Mesodermal cell (in vitro differentiated cells): ENCODE data around the gene SPAG4. TPM values are rescaled to one million over a fixed set of nuclear protein-coding genes. Genes with fewer than 3 reads are reported as not detected.
A peak's percentile ranks its signal among the peaks of the same experiment; 100 is the strongest.

Experiments
- H3K27ac ChIP-seq: 2 replicates; pipeline ENCODE4 v1.7.0; 2013; ENCODE audit warnings: mild to moderate bottlenecking, low read depth, low read length, moderate library complexity; ENCODE audit not compliant: severe bottlenecking
- H3K36me3 ChIP-seq: 2 replicates; pipeline ENCODE4 v1.7.1; 2013; ENCODE audit warnings: mild to moderate bottlenecking, low read length, moderate library complexity; ENCODE audit not compliant: control insufficient read depth, insufficient read depth
- H3K4me1 ChIP-seq: one replicate; pipeline ENCODE4 v1.7.1; 2013; ENCODE audit warnings: mild to moderate bottlenecking, low read length; ENCODE audit not compliant: insufficient read depth, control insufficient read depth, poor library complexity, severe bottlenecking
- H3K4me3 ChIP-seq: 2 replicates; pipeline ENCODE4 v1.7.0; 2013; ENCODE audit warnings: low read length, control low read depth, mild to moderate bottlenecking; ENCODE audit not compliant: insufficient read depth, poor library complexity, severe bottlenecking; ENCODE audit errors: extremely low read depth
- H3K9me3 ChIP-seq: 2 replicates; pipeline ENCODE4 v1.7.1; 2013; ENCODE audit warnings: mild to moderate bottlenecking, low read length, moderate library complexity; ENCODE audit not compliant: control insufficient read depth
- WGBS, 2 experiments: methylation state at CpG; one replicate each; pipeline ENCODE4 v1.1.5; 2013; ENCODE audit warnings: missing lambda C conversion rate in 2 of 2; ENCODE audit not compliant: insufficient coverage in 2 of 2; 5-methylcytosine and 5-hydroxymethylcytosine counted together
- polyA plus RNA-seq, 2 experiments: library from polyadenylated mRNA; stranded (reverse); fragments of 50-300 nt; gene quantifications; one replicate each; pipeline ENCODE4 v1.2.3, GENCODE V29; 2013

The SPAG4 gene
- 5.2 TPM for polyA plus RNA-seq (2013, experiment 1 of 2)
- polyA plus RNA-seq (2013, experiment 2 of 2): 3.7 TPM

DNA sequence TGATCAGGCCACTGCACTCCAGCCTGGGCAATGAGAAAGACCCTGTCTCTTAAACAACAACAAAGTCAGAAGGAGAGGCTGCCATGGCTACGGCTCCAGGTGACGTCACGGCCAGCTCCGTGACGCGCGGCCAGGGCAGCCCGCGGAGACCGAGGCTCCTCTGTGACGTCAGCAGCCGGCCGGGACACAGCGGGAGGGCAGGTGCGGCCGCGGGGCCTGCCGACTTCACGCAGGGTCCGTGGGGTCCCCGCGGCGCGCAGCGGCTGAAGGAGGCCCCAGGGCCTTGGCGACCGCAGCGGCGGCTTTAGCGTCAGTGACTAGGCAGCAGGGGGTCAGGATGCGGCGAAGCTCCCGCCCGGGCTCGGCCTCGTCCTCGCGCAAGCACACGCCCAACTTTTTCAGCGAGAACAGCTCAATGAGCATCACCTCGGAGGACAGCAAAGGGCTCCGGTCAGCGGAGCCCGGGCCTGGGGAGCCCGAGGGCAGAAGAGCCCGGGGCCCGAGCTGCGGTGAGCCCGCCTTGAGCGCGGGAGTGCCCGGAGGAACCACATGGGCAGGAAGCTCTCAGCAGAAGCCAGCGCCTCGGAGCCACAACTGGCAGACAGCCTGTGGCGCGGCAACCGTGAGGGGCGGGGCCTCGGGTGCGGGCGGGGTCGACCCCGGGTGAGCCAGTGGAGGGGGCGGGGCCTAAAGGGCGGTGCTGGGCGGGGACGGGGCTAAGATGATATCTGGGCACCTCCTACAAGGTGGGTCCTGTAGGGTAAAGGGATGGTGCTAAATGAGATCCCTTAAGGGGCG lies at the start of gene SPAG4:
TSS of gene SPAG4 (plus strand) at position 163 of the 798 bp plus-strand sequence. CDS start at position 338, 175 bp downstream.
- Histone ChIP-seq H3K36me3 (peaks cover 2% of the 10 kb centered on the region), H3K4me1 (peaks cover 8% of the 10 kb centered on the region), H3K27ac (peak within 1 kb of the TSS; percentile 90), H3K9me3 (no peaks in the 10 kb centered on the region), H3K4me3 (peak within 1 kb of the TSS; percentile 47)
- WGBS, 2 experiments: 3 to 5% methylated on average over 30 to 67 of the region's 68 CpGs

DNA sequence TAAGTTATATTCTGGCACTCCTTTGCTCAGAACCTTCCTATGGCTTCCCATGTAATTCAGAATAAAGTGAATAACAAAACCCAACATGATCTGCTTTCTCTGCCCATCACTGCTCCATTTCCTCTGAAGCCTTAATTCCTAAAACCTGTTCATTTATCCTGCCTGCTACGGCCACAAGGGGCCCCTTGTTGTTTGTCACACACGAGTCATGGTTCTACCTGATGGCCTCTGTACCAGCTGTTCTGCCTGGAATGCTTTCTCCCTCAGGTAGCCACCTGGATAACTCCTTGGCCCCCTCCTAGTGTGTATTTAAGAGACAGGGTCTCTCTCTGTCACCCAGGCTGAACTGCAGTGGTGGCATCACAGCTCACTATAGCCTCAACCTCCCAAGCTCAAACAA lies 47.0 kb upstream of the SPAG4 start:
- Histone ChIP-seq H3K36me3 (no peaks in the 10 kb centered on the region), H3K4me3 (no peak overlapping the region), H3K4me1 (no peaks in the 10 kb centered on the region), H3K27ac (no peak overlapping the region), H3K9me3 (peaks cover 5% of the 10 kb centered on the region)
- 33% methylated on average over 2 of the region's 2 CpGs; no CpG with 5 or more reads in 1 of the 2 experiments for WGBS, 2 experiments

GRCh38 chr20:35571555-35571954 lies 44.1 kb upstream of the SPAG4 start:
- Histone ChIP-seq H3K27ac (no peak overlapping the region), H3K4me1 (no peaks in the 10 kb centered on the region), H3K9me3 (peaks cover 5% of the 10 kb centered on the region), H3K4me3 (no peak overlapping the region), H3K36me3 (no peaks in the 10 kb centered on the region)

DNA sequence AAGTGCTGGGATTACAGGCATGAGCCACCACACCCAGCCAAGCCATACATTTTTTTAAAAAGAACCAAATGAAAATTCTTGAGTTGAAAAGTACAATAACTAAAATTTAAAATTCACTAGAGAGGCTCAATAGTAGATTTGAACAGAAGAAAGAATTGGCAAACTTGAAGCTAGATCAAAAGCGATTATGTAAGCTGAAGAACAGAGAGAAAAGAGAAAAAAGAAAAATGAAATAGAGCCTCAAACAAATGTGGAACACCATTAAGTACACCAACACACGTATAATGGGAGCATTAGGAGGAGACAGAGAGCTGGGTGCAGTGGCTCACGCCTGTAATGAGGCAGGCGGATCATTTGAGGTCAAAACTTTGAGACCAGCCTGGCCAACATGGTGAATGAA lies 42.8 kb upstream of the SPAG4 start:
- no peaks in the 10 kb centered on the region for H3K36me3 ChIP-seq
- WGBS, 2 experiments: 91 to 94% methylated on average over 2 to 3 of the region's 4 CpGs
- no peak overlapping the region for H3K4me3 ChIP-seq
- H3K27ac ChIP-seq: no peak overlapping the region
- no peaks in the 10 kb centered on the region for H3K4me1 ChIP-seq
- H3K9me3 ChIP-seq: peaks cover 5% of the 10 kb centered on the region

DNA sequence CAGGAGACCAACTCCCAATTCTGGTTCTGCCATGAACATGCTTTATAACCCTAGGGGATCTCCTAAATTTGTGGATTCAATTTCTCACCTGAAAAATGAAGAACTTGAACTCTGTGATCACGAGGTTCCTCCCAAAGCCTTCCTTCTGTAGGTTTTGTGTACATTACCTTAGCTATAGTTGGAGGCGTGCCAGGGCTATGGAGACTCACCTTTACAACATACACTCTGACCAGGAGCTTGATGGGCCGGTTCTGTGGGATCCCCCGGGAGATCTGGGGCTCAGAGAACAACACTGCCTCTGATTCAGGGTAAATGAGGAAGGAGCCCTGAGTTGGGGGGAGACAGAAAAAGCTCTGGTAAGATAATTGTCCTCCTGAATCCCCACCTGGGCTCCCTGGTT lies 39.7 kb upstream of the SPAG4 start:
- H3K4me3 ChIP-seq: no peak overlapping the region
- 100% methylated on average over 2 of the region's 4 CpGs; no CpG with 5 or more reads in 1 of the 2 experiments for WGBS, 2 experiments
- H3K36me3 ChIP-seq: no peaks in the 10 kb centered on the region
- peaks cover 5% of the 10 kb centered on the region for H3K9me3 ChIP-seq
- no peak overlapping the region for H3K27ac ChIP-seq
- H3K4me1 ChIP-seq: no peaks in the 10 kb centered on the region

DNA sequence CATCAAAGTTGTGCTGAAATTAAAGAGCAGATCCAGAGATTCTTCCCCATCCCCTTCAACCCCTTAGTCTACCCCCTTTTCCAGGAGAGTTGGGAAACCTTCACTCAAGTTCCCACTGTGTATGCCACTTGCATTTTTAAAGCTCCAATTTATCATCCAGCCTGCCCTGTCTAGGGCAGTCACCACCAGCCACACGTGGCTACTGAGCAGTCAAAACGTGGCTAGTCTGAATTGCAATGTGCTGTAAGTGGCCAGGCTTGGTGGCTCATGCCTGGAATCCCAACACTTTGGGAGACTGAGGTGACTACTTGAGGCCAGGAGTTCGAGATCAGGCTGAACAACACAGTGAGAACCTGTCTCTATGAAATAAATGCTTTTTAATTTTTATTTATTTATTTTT lies 38.8 kb upstream of the SPAG4 start:
- peaks cover 5% of the 10 kb centered on the region for H3K9me3 ChIP-seq
- H3K36me3 ChIP-seq: no peaks in the 10 kb centered on the region
- no peaks in the 10 kb centered on the region for H3K4me1 ChIP-seq
- no peak overlapping the region for H3K27ac ChIP-seq
- H3K4me3 ChIP-seq: no peak overlapping the region
- WGBS, 2 experiments: 73 to 80% methylated on average over 2 of the region's 3 CpGs

DNA sequence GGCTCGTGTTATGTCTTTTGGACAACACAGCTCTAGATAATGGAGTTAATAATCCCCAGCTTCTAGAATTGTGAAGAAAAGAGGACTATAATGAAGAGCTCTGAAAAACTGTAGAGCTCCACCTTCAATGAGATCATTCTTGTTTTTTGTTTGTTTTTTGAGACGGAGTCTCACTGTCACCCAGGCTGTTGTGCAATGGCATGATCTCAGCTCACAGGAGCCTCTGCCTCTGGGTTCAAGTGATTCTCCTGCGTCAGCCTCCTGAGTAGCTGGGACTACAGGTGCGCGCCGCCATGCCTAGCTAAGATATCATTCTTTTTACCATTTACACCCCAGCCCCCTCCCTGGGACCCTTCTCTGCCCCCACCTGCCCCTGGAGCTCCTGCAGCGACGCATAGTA lies 37.2 kb upstream of the SPAG4 start:
- 84 to 96% methylated on average over 6 to 7 of the region's 8 CpGs for WGBS, 2 experiments
- H3K27ac ChIP-seq: no peak overlapping the region
- no peak overlapping the region for H3K4me3 ChIP-seq
- H3K9me3 ChIP-seq: no peaks in the 10 kb centered on the region
- H3K36me3 ChIP-seq: no peaks in the 10 kb centered on the region
- no peaks in the 10 kb centered on the region for H3K4me1 ChIP-seq

- H3K4me1 ChIP-seq: no peaks in the 10 kb centered on the region
- WGBS, 2 experiments: 94% methylated on average over 3 to 5 of the region's 6 CpGs
- no peak overlapping the region for H3K4me3 ChIP-seq
- no peak overlapping the region for H3K27ac ChIP-seq
- H3K36me3 ChIP-seq: no peaks in the 10 kb centered on the region
- no peaks in the 10 kb centered on the region for H3K9me3 ChIP-seq
Observed at GRCh38 chr20:35579196-35579595, 36.4 kb upstream of the SPAG4 start.

DNA sequence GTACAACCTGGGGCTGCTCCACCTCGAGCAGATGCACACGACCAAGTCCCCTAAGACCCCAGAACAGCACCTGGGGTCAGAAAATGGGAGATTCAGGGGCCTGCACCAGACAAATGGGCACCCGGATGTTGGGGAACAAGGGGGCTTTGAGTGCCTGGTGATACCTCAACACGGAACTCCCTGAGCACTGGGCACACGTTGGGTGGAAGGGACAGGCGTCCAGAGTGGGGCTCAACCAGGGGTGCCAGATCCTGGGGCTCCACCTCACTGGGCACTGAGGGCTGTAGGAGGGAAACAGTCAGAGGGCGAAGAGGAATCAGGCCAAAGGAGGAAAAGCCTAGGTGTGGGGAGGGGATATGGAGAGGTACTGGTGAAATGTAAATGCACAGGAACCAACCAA lies 33.5 kb upstream of the SPAG4 start:
- H3K9me3 ChIP-seq: no peaks in the 10 kb centered on the region
- H3K27ac ChIP-seq: no peak overlapping the region
- H3K36me3 ChIP-seq: no peaks in the 10 kb centered on the region
- H3K4me1 ChIP-seq: peaks cover 2% of the 10 kb centered on the region
- 79 to 94% methylated on average over 7 of the region's 7 CpGs for WGBS, 2 experiments
- H3K4me3 ChIP-seq: no peak overlapping the region

DNA sequence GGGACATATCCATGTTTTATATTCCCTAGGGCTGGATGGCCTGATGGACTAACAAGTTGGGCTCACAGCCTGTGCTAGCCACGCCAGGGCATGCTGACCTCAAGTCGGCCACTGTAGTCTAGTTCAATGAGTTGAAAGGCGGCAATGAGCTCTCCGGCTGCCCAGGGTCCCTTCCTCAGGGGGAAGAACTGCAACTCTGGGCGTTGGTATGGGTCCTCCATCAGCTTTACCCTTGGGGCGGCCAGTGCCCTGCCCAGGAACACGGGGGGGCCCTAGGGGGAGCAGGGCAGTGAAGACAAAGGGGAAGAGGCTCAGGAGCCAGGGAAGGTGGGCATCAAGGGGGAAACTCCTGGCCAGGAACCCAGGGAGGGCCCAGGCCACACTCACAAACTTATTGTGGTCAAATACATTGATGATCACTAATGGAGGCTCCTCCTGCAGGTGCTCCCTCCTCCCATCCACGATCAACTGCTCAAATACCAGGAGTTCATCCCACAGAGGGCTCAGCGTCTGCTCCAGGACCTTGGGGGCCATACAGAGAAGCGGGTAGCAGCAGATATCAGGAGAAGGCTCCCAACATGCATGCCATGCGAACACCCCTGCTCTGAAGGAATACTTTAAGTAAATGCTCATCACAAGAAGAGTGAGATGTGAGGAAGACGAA lies 32.8 kb upstream of the SPAG4 start:
- Histone ChIP-seq H3K4me1 (peaks cover 2% of the 10 kb centered on the region), H3K9me3 (no peaks in the 10 kb centered on the region), H3K4me3 (no peak overlapping the region), H3K36me3 (no peaks in the 10 kb centered on the region), H3K27ac (no peak overlapping the region)
- 84 to 90% methylated on average over 8 to 12 of the region's 12 CpGs for WGBS, 2 experiments
